Measurements from ENCODE around the gene SCYL2.

DNA sequence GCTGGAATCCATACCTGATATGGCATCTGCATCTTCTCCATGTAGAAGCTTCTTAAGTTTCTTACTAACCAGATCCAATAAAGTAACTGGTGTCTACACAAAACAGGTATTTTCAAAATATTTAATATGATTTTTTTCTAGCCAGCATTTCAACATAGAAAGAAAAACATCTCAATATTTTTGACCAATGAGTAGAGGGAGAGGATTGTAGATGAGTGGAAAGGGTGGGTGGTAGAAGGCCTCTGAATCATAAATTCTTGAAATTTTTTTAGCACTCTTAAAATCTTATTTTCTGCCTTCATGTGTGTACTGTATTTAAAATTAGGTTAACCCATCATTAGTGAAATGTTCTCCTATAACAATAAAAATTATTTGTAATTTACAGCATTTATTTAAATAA is 18.1 kb upstream of the SCYL2 start:
- TF ChIP-seq POLR2AphosphoS5 (IDR thresholded peaks at IDR 0.05; ENCODE audit: low read depth, low read length) = no peak
- no peak for TF ChIP-seq POLR2A (IDR thresholded peaks at IDR 0.05; ENCODE audit: low read depth, low read length)
